GM19043 (cell line): ENCODE data around the gene CCSER1.

Experiments
- ATAC-seq: cut with Tn5 transposase; IDR thresholded peaks from one replicate; pipeline ENCODE4 v1.9.1; 2021; ENCODE audit warnings: low read depth; ENCODE audit not compliant: unreplicated experiment

Gene CCSER1

DNA sequence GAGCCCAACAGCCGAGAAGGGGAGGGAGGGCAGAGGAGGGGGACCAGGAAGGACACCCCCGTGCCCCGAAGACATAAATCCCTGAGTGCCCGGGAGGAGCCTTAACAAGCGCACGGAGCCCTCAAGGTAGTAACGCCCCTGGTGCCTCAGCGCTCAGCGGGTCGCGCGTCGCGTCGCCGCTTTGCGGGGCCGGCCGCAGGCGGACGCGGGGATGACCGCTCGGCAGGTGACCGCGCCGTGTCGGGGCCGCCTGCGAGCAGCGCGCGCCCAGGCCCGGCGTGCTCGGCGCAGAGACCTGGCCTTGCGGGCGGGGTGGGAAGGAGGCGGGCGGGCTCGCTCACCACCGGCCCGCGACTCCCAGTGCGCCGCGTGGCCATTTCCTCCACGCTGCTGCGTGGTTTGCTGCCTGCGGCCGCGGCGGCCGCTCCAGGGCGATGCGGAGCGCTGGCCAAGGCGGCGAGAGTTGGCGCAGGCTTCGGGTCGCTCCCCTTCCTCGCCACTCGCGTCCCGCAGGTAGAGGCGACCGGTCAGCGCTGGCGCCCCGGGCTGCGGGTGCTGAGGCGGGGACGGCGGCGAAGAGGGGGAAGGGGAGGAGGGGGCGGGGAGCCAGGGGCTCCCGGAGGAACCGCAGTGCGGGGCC is 632 bp downstream of the CCSER1 start:
- peak; percentile 13 for ATAC-seq

GRCh38 chr4:90128961-90129495 is 1.8 kb downstream of the CCSER1 start:
- peak; percentile 24 for ATAC-seq

GRCh38 chr4:90130076-90130475 is 2.9 kb downstream of the CCSER1 start:
- ATAC-seq: no peak

DNA sequence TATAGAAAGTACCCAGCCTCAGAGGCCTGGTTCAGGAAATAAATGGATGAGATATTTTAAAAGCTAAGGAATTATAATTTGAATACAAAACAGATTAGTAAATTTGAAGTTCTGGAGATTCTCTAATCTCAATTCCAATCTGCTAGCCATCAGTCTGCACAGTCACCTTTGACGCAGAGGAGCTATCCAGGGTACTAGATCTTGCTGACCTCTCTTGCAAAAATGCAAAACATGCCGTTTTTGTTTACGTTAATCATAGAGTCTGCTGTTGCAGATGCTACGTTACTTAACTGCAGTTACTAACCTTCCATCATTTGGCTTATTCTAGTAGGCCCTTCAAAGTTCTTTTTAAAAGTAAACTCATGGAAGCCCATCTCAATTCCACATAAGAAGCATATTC is 10.4 kb downstream of the CCSER1 start:
- ATAC-seq: no peak

- no peak for ATAC-seq
These were observed 14.9 kb downstream of the CCSER1 start for GRCh38 chr4:90142081-90142480.

- no peak for ATAC-seq
These were observed 18.1 kb downstream of the CCSER1 start for GRCh38 chr4:90145319-90145718.

DNA sequence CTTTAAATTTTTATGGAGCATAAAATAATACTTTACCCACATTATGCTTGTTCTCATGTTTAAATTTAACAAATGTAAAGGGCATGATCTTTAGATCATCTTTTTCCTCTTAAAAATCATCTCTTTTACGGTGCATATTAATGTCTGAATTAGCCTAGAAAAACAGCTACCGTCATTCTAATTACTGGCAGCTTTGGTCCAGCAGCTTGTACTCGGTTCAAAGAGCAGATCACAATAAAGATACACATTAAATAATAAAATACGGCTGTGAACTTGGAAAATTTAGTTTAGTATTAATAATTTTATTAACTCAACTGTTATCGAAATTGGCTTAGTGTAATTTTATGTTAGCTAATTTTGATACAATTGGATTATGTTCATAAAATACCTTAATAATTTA is 19.1 kb downstream of the CCSER1 start:
- ATAC-seq: no peak

GRCh38 chr4:90148574-90149148 is 21.5 kb downstream of the CCSER1 start:
- ATAC-seq: no peak

DNA sequence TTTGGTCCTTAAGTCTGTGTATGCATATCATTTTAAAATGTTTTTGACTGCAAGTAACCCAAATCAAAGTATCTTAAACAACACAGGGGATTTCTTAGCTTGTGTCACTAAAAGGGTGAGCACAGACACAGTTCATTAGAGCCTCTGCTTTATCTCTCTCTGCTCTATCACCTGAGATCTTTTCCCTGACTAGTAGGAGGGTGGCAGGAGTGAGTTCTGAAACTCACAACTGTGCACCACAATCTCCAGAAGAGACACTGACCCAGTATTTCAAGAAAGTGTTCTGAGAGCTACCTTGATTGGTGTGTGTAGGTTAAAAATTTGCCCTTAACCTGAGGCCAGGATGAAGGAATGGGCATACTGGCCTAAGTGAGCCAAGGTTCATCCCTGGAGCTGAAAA is 24.8 kb downstream of the CCSER1 start:
- ATAC-seq: no peak

DNA sequence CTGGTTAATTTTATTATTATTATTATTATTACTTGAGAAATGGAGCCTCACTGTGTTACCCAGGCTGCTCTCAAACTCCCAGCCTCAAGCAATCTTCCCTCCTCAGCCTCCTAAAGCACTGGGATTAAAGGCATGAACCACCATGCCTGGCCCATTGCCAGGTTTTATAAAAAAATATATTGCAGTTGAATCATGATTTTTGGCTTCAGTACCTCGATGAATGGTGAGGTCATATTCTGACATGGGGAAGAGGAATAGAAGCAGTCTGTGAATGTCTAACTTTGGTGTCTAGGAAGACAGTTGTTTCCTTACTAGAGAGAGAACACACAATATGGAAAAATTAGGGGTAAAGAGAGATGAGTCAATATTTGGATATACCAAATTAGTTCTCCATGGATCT is 32.0 kb downstream of the CCSER1 start:
- ATAC-seq: no peak

DNA sequence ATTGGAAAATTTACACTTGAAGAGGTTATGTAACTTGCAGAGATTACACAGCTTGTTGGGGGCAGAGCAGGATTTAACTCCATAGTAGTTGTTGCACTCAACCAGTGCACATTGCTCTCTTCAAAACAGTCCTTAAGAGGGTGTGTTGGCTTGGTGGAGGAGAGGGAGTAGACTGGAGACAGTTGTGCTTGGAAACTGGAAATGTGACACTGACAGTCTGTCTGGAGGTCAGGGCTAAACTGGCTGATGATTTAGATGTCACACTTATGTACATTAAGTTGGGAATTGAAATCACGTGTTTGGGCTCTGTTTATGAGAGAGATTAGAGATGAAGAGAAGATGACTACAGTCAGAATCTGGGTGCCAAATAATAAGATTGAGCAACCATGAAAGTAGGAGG is 32.9 kb downstream of the CCSER1 start:
- ATAC-seq: no peak

GRCh38 chr4:90162566-90162965 is 35.4 kb downstream of the CCSER1 start:
- ATAC-seq: no peak

GRCh38 chr4:90163872-90164271 is 36.7 kb downstream of the CCSER1 start:
- ATAC-seq: no peak

- ATAC-seq: no peak
These were observed 38.7 kb downstream of the CCSER1 start for GRCh38 chr4:90165883-90166282.

DNA sequence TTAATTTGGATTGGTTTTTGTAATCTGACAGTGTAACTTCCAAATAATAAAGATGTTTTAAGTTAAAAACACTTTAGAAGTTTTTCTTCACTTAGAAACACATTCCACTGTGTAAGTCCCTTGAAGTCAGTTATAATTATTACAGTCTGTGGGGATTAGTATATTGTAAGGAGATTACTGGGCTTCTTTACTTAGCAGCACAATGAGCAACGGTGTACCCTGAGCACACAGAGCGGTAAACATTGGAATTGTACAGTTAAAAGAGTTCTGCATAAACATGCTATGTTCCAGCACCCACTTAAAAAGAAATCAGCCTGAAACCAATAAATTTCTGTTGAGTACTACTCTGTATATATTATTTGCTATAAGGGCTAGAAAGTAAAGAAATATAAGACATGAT is 44.3 kb downstream of the CCSER1 start:
- no peak for ATAC-seq

DNA sequence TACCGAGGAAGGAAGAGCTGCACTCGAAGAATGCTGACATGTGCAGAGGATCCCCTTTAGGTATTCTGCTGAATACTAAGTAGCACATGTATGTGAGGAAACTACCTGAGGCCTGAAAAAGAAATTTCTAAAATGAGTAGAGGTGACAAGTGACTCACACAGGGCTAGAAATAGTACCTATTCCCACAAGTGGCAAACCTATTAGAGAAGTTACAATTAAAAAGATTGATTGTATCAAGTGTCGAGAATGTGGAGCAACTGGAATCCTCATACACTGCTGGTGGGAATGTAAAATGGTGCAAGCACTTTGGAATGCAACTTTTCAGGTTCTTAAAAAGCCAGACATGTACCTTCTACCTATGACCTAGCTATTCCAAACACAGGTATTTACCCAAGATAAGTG is 47.4 kb downstream of the CCSER1 start:
- no peak for ATAC-seq

- ATAC-seq: no peak
These were observed 54.5 kb downstream of the CCSER1 start for GRCh38 chr4:90181644-90182043.

GRCh38 chr4:90183254-90183653 is 56.1 kb downstream of the CCSER1 start:
- no peak for ATAC-seq

- ATAC-seq: no peak
These were observed 57.4 kb downstream of the CCSER1 start for GRCh38 chr4:90184560-90184959.

GRCh38 chr4:90185416-90185815 is 58.2 kb downstream of the CCSER1 start:
- no peak for ATAC-seq

DNA sequence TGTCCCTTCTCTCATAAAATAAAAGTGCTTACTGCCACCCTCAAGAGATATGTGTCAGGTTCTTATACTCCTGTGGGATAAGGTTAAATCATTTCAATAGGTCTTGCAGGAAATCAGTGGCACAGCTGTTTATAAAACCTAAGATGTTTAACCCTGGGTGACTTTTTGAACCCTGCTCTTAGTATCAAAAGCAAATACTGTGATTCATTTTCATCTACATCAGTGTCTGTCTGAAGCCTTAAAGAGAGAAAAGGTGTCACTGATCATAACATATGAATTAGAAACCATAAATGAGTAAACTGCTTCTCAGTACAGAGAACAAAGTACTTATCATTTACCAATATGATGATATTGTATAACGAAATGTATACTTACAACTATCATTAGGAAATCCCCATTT is 59.0 kb downstream of the CCSER1 start:
- no peak for ATAC-seq

DNA sequence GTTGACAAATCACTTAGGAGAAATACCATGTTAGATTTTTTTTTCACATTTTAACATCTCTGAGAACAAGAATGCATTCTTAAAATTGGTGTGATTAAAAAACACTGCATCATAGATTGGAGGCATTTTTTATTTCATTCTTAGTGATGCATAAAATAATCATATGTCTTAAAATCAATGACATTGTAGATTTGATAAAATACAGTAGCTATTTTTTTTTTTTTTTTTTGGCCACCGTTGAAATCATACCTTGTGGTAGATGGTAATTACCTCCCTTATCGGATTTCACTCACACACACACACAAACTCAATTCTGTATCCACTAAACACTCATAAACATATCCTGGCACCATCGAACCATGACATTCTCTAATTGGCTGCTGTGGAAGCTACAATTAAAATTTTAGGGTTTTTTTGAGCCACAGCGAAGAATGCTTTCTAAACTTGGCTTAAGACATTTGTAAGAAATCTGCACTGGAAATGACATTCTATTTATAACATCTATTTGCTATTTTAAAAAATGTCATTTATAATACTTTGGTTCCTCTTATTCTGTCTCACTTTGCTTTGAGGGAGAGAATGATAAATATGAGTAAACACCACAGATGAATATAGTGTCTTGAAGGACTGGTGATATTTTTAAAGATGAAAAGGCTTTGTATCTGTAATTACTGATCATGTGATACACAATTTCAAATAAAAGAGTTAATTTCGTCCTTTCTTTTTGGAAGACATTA is 60.1 kb downstream of the CCSER1 start:
- no peak for ATAC-seq
